ENCODE results near the gene DNAAF8.

DNA sequence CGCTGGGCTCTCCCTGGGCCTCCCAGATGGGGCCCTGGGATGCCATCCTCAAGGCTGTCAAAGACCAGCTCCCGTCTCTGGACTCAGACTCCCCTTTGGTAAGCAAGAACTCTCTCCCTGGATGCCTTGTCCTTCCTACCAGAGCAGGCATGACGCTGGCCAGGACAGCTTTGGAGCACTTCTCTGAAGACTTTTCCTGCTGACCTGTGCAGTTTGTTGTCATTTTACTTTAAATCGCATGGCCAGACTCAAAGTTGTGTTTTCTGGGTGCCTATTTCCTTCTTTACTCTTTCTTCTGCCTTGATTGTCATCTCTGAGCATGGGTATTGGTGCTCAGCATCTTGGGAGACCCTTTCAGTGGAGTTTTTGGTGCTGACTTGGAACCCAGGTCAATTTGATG is 2.2 kb downstream of the DNAAF8 start:
- TF ChIP-seq SUZ12 (IDR thresholded peaks at IDR 0.05) (no peak), ARNT (IDR thresholded peaks at IDR 0.05) (no peak), FOXM1 (IDR thresholded peaks at IDR 0.05; ENCODE audit: borderline replicate concordance) (no peak), CTBP1 (IDR thresholded peaks at IDR 0.05; ENCODE audit: borderline replicate concordance) (no peak), L3MBTL2 (conservative IDR thresholded peaks at IDR 0.05) (no peak)
